ENCODE results near the gene RNU5D-1. TPM values are rescaled to one million over a fixed set of nuclear protein-coding genes. Genes with fewer than 3 reads are reported as not detected.

RNU5D-1 gene
- total and polyA plus RNA-seq, 2 of the 13 experiments (the other 11 are each of a cell fraction or from before 2014, with no cell fraction given): 165 TPM; not detected in 1

DNA sequence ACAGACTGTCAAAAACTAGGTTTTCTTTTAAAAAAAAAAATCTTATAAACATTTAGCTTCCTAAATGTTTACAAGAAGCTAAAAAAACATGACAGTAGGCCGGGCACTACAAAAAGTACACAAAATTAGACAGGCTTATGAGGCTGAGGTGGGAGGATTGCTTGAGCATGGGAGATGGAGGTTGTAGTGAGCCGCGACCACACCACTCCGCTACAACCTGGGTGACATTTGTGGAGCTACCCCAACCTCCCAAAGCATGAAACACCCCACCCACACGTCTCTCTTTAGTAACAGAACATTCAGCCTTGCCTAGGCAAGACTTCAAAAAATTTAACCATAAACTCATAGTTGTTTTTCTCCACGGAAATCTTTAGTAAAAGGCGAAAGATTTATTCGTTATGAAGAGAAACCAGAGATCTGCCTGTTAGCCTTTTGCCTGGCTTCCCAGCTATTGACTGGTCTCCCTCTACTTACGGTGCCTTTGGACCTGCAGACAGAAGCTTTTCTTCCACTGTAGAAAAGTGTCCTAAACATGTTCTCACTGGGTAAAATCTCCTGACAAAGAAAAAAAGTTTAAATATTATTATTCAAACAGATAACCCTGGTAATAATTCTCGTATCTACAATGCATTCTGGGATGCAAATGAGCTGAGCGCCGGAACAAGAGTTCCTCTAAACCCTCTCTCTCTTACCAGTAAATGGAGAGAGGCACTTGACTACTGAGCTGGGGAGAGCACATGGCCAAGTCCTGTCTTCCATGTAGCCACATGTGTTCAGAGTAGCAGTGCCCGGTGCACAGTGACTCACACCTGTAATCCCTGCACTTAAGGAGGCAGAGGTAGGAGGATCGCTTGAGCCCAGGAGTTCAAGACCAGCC, 9.2 kb downstream of the RNU5D-1 start (continued):
- TF ChIP-seq, protein P1, sequence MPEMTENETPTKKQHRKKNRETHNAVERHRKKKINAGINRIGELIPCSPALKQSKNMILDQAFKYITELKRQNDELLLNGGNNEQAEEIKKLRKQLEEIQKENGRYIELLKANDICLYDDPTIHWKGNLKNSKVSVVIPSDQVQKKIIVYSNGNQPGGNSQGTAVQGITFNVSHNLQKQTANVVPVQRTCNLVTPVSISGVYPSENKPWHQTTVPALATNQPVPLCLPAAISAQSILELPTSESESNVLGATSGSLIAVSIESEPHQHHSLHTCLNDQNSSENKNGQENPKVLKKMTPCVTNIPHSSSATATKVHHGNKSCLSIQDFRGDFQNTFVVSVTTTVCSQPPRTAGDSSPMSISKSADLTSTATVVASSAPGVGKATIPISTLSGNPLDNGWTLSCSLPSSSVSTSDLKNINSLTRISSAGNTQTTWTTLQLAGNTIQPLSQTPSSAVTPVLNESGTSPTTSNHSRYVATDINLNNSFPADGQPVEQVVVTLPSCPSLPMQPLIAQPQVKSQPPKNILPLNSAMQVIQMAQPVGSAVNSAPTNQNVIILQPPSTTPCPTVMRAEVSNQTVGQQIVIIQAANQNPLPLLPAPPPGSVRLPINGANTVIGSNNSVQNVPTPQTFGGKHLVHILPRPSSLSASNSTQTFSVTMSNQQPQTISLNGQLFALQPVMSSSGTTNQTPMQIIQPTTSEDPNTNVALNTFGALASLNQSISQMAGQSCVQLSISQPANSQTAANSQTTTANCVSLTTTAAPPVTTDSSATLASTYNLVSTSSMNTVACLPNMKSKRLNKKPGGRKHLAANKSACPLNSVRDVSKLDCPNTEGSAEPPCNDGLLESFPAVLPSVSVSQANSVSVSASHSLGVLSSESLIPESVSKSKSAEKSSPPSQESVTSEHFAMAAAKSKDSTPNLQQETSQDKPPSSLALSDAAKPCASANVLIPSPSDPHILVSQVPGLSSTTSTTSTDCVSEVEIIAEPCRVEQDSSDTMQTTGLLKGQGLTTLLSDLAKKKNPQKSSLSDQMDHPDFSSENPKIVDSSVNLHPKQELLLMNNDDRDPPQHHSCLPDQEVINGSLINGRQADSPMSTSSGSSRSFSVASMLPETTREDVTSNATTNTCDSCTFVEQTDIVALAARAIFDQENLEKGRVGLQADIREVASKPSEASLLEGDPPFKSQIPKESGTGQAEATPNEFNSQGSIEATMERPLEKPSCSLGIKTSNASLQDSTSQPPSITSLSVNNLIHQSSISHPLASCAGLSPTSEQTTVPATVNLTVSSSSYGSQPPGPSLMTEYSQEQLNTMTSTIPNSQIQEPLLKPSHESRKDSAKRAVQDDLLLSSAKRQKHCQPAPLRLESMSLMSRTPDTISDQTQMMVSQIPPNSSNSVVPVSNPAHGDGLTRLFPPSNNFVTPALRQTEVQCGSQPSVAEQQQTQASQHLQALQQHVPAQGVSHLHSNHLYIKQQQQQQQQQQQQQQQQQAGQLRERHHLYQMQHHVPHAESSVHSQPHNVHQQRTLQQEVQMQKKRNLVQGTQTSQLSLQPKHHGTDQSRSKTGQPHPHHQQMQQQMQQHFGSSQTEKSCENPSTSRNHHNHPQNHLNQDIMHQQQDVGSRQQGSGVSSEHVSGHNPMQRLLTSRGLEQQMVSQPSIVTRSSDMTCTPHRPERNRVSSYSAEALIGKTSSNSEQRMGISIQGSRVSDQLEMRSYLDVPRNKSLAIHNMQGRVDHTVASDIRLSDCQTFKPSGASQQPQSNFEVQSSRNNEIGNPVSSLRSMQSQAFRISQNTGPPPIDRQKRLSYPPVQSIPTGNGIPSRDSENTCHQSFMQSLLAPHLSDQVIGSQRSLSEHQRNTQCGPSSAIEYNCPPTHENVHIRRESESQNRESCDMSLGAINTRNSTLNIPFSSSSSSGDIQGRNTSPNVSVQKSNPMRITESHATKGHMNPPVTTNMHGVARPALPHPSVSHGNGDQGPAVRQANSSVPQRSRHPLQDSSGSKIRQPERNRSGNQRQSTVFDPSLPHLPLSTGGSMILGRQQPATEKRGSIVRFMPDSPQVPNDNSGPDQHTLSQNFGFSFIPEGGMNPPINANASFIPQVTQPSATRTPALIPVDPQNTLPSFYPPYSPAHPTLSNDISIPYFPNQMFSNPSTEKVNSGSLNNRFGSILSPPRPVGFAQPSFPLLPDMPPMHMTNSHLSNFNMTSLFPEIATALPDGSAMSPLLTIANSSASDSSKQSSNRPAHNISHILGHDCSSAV (CRISPR knock-in tag; IDR thresholded peaks at IDR 0.05; ENCODE audit: borderline replicate concordance): no peak
- TF ChIP-seq HNRNPLL (IDR thresholded peaks at IDR 0.05; ENCODE audit: low read depth, low read length, poor library complexity, severe bottlenecking) (no peak), ZNF431 (CRISPR knock-in tag; IDR thresholded peaks at IDR 0.05; ENCODE audit: borderline replicate concordance, low read depth) (no peak), MLLT10 (CRISPR knock-in tag; IDR thresholded peaks at IDR 0.05) (no peak), ZKSCAN5 (CRISPR knock-in tag; IDR thresholded peaks at IDR 0.05) (no peak), ZNF30 (CRISPR knock-in tag; IDR thresholded peaks at IDR 0.05) (no peak), GABPB1 (CRISPR knock-in tag; IDR thresholded peaks at IDR 0.05) (no peak; the same call in 1 of the 2 replicates), MTF2 (CRISPR knock-in tag; IDR thresholded peaks at IDR 0.05; ENCODE audit: borderline replicate concordance) (no peak), RELA (CRISPR knock-in tag; IDR thresholded peaks at IDR 0.05) (no peak), PAWR (CRISPR knock-in tag; IDR thresholded peaks at IDR 0.05; ENCODE audit: borderline replicate concordance) (no peak), CCDC6 (CRISPR knock-in tag; IDR thresholded peaks at IDR 0.05) (peak; percentile 88), SAFB2 (CRISPR knock-in tag; IDR thresholded peaks at IDR 0.05; ENCODE audit: borderline replicate concordance, low read depth) (peak; percentile 59; the same call in 1 of the 2 replicates), SP140L (CRISPR knock-in tag; IDR thresholded peaks at IDR 0.05; ENCODE audit: borderline replicate concordance) (peak; percentile 45; the same call in 1 of the 2 replicates), ZNF670 (CRISPR knock-in tag; IDR thresholded peaks at IDR 0.05; ENCODE audit: borderline replicate concordance) (no peak)
- TF ChIP-seq, protein P2, sequence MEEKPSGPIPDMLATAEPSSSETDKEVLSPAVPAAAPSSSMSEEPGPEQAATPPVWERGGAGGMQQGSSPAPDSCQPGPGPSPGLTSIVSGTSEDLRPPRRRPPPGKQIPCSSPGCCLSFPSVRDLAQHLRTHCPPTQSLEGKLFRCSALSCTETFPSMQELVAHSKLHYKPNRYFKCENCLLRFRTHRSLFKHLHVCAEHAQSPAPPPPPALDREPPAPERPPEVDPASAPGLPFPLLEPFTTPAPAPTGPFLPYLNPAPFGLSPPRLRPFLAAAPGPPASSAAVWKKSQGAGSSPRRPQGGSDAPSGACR (CRISPR knock-in tag; IDR thresholded peaks at IDR 0.05): peak; percentile 78
- TF ChIP-seq, protein P3, sequence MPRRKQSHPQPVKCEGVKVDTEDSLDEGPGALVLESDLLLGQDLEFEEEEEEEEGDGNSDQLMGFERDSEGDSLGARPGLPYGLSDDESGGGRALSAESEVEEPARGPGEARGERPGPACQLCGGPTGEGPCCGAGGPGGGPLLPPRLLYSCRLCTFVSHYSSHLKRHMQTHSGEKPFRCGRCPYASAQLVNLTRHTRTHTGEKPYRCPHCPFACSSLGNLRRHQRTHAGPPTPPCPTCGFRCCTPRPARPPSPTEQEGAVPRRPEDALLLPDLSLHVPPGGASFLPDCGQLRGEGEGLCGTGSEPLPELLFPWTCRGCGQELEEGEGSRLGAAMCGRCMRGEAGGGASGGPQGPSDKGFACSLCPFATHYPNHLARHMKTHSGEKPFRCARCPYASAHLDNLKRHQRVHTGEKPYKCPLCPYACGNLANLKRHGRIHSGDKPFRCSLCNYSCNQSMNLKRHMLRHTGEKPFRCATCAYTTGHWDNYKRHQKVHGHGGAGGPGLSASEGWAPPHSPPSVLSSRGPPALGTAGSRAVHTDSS (CRISPR knock-in tag; conservative IDR thresholded peaks at IDR 0.05): no peak
- TF ChIP-seq, protein P4, sequence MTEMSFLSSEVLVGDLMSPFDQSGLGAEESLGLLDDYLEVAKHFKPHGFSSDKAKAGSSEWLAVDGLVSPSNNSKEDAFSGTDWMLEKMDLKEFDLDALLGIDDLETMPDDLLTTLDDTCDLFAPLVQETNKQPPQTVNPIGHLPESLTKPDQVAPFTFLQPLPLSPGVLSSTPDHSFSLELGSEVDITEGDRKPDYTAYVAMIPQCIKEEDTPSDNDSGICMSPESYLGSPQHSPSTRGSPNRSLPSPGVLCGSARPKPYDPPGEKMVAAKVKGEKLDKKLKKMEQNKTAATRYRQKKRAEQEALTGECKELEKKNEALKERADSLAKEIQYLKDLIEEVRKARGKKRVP (CRISPR knock-in tag; IDR thresholded peaks at IDR 0.05): peak in 1 of 2 experiments; percentile 96; a peak in 3 of 4 replicates

Data from HepG2 (cell line).